Ovary (tissue), 9 donors: ENCODE data around the gene CPXM2. TPM values are rescaled to one million over a fixed set of nuclear protein-coding genes. Genes with fewer than 3 reads are reported as not detected.

Experiments
- DNase-seq, 5 donors: peaks; one replicate each; pipeline ENCODE4 v3.0.0-alpha.2; 2019 to 2020
- H3K27ac ChIP-seq, 2 donors: fragments of 200-600 bp; one replicate each; pipeline versions ENCODE4 v1.5.1 to v1.8.0; 2019 to 2022
- H3K27me3 ChIP-seq: fragments of 200-600 bp; one replicate; pipeline ENCODE4 v1.8.0; 2022
- H3K36me3 ChIP-seq: fragments of 200-600 bp; sonication (generic); one replicate; pipeline ENCODE4 v1.5.1; 2019
- H3K4me1 ChIP-seq: one replicate; pipeline ENCODE4 v1.8.1; 2013; ENCODE audit warnings: mild to moderate bottlenecking, moderate library complexity; ENCODE audit not compliant: insufficient read depth
- H3K4me3 ChIP-seq: fragments of 200-600 bp; sonication (generic); one replicate; pipeline ENCODE4 v1.5.1; 2017
- H3K9me3 ChIP-seq, 2 donors: fragments of 200-600 bp in 1 of 2; sonication (generic) in 1 of 2; one replicate each; pipeline versions ENCODE4 v1.5.1 to v1.8.1; 2013 to 2019; ENCODE audit warnings: mild to moderate bottlenecking in 1 of 2, moderate library complexity in 1 of 2
- EP300 ChIP-seq: sonication (generic); formaldehyde crosslinking; IDR thresholded peaks from one replicate; pipeline ENCODE4 v1.6.1; 2017; ENCODE audit warnings: antibody characterized with exemption
- POLR2A ChIP-seq: fragments of 450-650 bp; IDR thresholded peaks from one replicate; pipeline ENCODE4 v1.6.1; 2017; ENCODE audit warnings: antibody characterized with exemption, mild to moderate bottlenecking, moderate library complexity
- WGBS, 3 donors: extraction: QIAGEN DNeasy Blood & Tissue Kit in 1 of 3; methylation state at CpG; one replicate each; pipeline versions ENCODE4 v1.1.5 to v1.1.7; 2013 to 2017; 5-methylcytosine and 5-hydroxymethylcytosine counted together
- intact Hi-C, 4 donors: fragments of 100-400 bp; cut with DNase I; formaldehyde crosslinking; loops; one replicate each; pipeline versions ENCODE4 v1.11.0 to v1.15.1; 2022 to 2023
- polyA plus RNA-seq, 2 donors: library from polyadenylated mRNA; stranded (reverse); fragments of 200-250 nt in 1 of 2; fragments of 350-450 nt in 1 of 2; fragmentation: Illumina TruSeq in 1 of 2; extraction: RNeasy Lipid Tissue Mini Kit (QIAGEN cat#74804) in 1 of 2; gene quantifications; one replicate each; pipeline ENCODE4 v1.2.3, GENCODE V29; 2013 to 2014
- total RNA-seq, 7 donors: library from RNA; depleted of rRNA in 2 of 7; stranded (reverse); fragments of >200 nt in 2 of 7; fragmentation: NEBNext Ultra II Directional in 3 of 7; extraction: Animal tissue kit (Norgen Biotek cat#: 25700) in 3 of 7; gene quantifications; one replicate each; pipeline versions ENCODE4 v1.1.0 to v1.2.4, GENCODE V29; 2016 to 2023
- TF ChIP-seq, protein P1 (sequence below), 3 donors: fragments of 450-650 bp in 2 of 3; fragments of 200-600 bp in 1 of 3; IDR thresholded peaks; one replicate each; pipeline versions ENCODE4 v1.5.1 to v1.8.0; 2016 to 2022; ENCODE audit warnings: antibody characterized with exemption in 3 of 3, mild to moderate bottlenecking in 1 of 3
- donor health status: DM: no; HTN: no; CAD: no; lungs with moderate emphysema.
- donor health status: DM: no; HTN: no; CAD: no.
- donor health status: Bipolar disorder and iron deficiency.
- donor health status: DM: yes; HTN: yes; CAD: no.
- donor health status: DM: no; HTN: no; CAD: no.
- donor health status: DM: yes; HTN: yes; CAD: no.

CPXM2 gene
- total and polyA plus RNA-seq, 9 donors, result 5.5 to 66.0 (median 13.3) TPM

DNA sequence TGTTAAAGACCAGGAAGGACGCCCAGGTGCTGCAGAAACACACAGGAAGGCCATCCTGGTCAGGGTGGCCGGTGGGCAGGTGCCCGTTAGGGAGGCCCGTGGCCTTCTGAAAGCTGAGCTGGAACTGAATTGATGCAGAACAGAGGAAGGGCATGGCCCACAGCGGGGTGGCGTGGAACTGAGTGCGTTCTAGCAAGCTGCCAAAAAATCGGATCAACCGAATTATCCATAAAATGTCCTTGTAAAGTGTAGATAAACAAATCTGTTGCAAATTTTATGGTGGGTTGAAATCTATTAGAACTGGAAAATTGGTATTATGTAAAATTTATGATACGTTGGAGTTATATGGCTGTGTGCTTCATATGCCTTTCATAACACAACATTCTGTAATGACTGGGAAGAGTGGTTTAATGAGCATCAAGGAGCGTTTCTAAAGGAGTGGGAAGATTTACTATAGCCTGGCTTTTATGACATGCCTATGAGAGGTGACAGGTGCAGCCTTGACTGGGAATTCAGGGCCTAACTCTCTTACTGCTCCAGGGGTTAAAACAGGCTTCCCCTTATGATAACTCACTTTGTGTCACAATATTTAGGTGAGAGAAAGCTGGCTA is 117.4 kb downstream of the CPXM2 start:
- TF ChIP-seq, protein P1, sequence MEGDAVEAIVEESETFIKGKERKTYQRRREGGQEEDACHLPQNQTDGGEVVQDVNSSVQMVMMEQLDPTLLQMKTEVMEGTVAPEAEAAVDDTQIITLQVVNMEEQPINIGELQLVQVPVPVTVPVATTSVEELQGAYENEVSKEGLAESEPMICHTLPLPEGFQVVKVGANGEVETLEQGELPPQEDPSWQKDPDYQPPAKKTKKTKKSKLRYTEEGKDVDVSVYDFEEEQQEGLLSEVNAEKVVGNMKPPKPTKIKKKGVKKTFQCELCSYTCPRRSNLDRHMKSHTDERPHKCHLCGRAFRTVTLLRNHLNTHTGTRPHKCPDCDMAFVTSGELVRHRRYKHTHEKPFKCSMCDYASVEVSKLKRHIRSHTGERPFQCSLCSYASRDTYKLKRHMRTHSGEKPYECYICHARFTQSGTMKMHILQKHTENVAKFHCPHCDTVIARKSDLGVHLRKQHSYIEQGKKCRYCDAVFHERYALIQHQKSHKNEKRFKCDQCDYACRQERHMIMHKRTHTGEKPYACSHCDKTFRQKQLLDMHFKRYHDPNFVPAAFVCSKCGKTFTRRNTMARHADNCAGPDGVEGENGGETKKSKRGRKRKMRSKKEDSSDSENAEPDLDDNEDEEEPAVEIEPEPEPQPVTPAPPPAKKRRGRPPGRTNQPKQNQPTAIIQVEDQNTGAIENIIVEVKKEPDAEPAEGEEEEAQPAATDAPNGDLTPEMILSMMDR (IDR thresholded peaks at IDR 0.05), result no peak
- TF ChIP-seq EP300 (no peak), POLR2A (no peak)
- Histone ChIP-seq H3K4me1 (no peaks in the 10 kb centered on the region), H3K27ac (no peak overlapping the region), H3K36me3 (no peaks in the 10 kb centered on the region), H3K4me3 (no peak overlapping the region), H3K27me3 (no peaks in the 10 kb centered on the region), H3K9me3 (no peaks in the 10 kb centered on the region)
- 79 to 91% (median 86%) methylated on average over 11 of the region's 11 CpGs for WGBS, 3 donors
- DNase-seq, result no peak
- intact Hi-C loops, result no loop called here

DNA sequence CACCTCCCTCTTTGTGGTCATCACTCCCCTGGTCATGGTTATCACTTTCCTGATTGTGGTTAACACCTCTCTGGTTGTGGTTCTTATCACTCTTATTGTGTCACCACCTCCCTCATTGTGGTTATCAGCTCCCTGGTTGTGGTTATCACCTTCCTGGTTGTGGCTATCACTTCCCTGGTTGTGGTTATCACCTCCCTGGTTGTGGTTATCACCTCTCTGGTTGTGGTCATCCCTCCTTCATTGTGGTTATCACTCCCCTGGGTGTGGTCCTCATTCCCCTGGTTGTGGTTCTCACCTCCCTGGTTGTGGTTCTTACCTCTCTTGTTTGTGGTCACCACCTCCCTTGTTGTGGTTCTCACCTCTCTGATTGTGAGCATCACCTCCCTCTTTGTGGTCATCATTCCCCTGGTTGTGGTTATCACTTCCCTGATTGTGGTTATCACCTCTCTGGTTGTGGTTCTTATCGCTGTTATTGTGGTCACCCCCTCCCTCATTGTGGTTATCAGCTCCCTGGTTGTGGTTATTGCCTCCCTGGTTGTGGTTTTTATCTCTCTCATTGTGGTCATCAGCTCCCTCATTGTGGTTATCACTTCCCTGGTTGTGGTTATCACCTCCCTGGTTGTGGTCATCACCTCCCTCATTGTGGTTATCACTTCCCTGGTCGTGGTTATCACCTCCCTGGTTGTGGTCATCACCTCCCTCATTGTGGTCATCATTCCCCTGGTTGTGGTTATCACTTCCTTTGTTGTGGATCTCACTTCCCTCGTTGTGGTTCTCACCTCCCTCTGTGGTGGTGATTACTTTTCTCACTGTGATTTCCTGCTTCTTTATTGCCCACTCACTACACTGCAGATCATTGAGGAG is 118.7 kb downstream of the CPXM2 start:
- intact Hi-C loops, result no loop called here
- no peaks in the 10 kb centered on the region for H3K9me3 ChIP-seq
- no peak overlapping the region for H3K4me3 ChIP-seq
- no peak for TF ChIP-seq POLR2A
- no peak for TF ChIP-seq EP300
- TF ChIP-seq, protein P1 (IDR thresholded peaks at IDR 0.05), result no peak
- H3K36me3 ChIP-seq, result no peaks in the 10 kb centered on the region
- 45 to 55% (median 51%) methylated on average over 3 of the region's 3 CpGs for WGBS, 3 donors
- no peak overlapping the region for H3K27ac ChIP-seq
- no peak for DNase-seq
- no peaks in the 10 kb centered on the region for H3K27me3 ChIP-seq
- no peaks in the 10 kb centered on the region for H3K4me1 ChIP-seq

DNA sequence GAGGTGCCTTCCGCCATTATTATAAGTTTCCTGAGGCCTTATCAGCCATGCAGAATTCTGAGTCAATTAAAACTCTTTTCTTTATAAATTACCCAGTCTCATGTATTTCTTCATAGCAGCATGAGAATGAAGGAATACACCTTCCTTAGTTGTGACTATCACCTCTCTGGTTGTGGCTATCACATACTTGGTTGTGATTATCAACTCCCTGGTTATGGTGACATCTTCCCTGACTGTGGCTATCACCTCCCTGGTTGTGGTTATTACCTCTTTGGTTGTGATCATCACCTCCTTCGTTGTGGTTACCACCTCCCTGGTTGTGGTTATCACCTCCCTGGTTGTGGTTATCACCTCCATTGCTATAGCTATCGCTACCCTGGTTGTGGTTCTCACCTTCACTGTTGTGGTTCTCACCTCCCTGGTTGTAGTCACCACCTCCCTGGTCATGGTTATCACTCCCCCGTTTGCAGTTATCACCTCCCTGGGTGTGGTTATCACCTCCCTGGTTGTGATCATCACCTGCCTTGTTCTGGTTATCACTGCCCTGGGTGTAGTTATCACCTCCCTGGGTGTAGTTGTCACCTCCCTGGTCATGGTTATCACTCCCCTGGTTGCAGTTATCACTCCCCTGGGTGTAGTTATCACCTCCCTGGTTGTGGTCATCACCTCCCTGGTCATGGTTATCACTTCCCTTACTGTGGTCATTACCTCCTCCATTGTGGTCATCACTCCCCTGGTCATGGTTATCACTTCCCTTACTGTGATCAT is 119.5 kb downstream of the CPXM2 start:
- H3K27me3 ChIP-seq, result no peaks in the 10 kb centered on the region

DNA sequence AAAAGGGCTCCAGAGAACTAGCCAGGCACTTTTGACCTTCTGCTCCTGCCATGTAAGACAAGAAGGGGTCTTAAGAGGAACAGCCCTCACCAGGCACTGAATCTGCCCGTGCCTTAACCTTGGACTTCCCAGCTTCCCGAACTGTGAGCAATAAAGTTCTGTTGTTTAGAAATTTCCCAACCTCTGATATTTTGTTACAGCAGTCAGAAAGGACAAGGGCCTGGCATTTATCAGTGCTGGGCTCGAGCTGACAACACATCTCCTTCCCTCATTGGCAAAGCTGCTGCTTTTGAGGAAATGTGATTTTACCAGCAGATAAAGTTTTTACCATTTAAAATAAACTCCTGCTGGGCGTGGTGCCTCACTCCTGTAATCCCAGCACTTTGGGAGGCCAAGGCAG is 122.0 kb downstream of the CPXM2 start:
- intact Hi-C loops, result no loop called here
- Histone ChIP-seq H3K9me3 (no peaks in the 10 kb centered on the region), H3K27me3 (no peaks in the 10 kb centered on the region), H3K27ac (no peak overlapping the region), H3K4me3 (no peak overlapping the region), H3K4me1 (no peaks in the 10 kb centered on the region), H3K36me3 (no peaks in the 10 kb centered on the region)
- DNase-seq, result no peak
- TF ChIP-seq, protein P1 (IDR thresholded peaks at IDR 0.05), result no peak
- TF ChIP-seq EP300 (no peak), POLR2A (no peak)
- WGBS, 3 donors, result 58 to 69% (median 66%) methylated on average over 4 of the region's 4 CpGs

More for the DNA sequence above, 119.5 kb downstream of the CPXM2 start:
- TF ChIP-seq POLR2A, result no peak
- TF ChIP-seq EP300, result no peak
- TF ChIP-seq, protein P1 (IDR thresholded peaks at IDR 0.05), result no peak
- DNase-seq, result no peak
- Histone ChIP-seq H3K9me3 (no peaks in the 10 kb centered on the region), H3K36me3 (no peaks in the 10 kb centered on the region), H3K4me1 (no peaks in the 10 kb centered on the region), H3K27ac (no peak overlapping the region), H3K4me3 (no peak overlapping the region)
- intact Hi-C loops, result no loop called here
- 71 to 86% (median 75%) methylated on average over 4 of the region's 4 CpGs for WGBS, 3 donors
